Activated T-cell treated with anti-CD3 and anti-CD28 coated beads, Interleukin-2, amount 50 U/mL, for 24 hours (primary cell): ENCODE measurements around the gene KIT.

Experiments
- DNase-seq: peaks from one replicate; pipeline ENCODE4 v3.0.0-alpha.2; 2020
- H3K27ac Mint-ChIP-seq: 2 replicates; pipeline ENCODE4 v1.8.0; 2020; ENCODE audit warnings: mild to moderate bottlenecking, mixed read lengths
- H3K27me3 Mint-ChIP-seq: 2 replicates; pipeline ENCODE4 v1.8.0; 2020; ENCODE audit warnings: mixed read lengths
- H3K36me3 Mint-ChIP-seq: 2 replicates; pipeline ENCODE4 v1.8.0; 2020; ENCODE audit warnings: low read depth, mixed read lengths
- H3K4me1 Mint-ChIP-seq: 2 replicates; pipeline ENCODE4 v1.8.0; 2020; ENCODE audit warnings: low read depth, mixed read lengths
- H3K4me3 Mint-ChIP-seq: 2 replicates; pipeline ENCODE4 v1.8.0; 2020; ENCODE audit warnings: mild to moderate bottlenecking, moderate library complexity, mixed read lengths
- H3K9me3 Mint-ChIP-seq: 2 replicates; pipeline ENCODE4 v1.8.0; 2020; ENCODE audit warnings: mixed read lengths

The KIT gene

DNA sequence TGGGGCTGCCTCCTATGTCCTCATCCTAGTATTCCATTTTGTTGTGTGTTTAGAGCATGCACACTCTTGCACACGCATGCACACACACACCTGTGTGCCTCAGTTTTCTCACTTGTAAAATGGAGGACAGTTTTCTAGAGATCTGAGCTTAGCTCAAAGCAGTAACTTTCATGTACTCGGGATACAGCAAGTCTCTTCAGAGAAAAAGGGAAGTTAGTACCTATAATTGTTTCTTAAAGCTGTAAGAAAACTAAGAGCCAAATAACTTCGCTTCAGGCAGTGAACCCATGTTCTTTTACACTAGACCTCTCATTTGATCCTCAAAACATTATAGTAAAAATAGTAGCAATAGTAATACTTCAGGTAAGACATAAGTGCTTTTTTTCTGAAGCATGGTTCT is 49.6 kb downstream of the KIT start:
- peaks cover 11% of the 10 kb centered on the region for H3K4me1 Mint-ChIP-seq
- no peaks in the 10 kb centered on the region for H3K36me3 Mint-ChIP-seq
- no peak overlapping the region for H3K27ac Mint-ChIP-seq
- no peak overlapping the region for H3K4me3 Mint-ChIP-seq
- peaks cover 13% of the 10 kb centered on the region for H3K27me3 Mint-ChIP-seq
- no peaks in the 10 kb centered on the region for H3K9me3 Mint-ChIP-seq
- DNase-seq: no peak

DNA sequence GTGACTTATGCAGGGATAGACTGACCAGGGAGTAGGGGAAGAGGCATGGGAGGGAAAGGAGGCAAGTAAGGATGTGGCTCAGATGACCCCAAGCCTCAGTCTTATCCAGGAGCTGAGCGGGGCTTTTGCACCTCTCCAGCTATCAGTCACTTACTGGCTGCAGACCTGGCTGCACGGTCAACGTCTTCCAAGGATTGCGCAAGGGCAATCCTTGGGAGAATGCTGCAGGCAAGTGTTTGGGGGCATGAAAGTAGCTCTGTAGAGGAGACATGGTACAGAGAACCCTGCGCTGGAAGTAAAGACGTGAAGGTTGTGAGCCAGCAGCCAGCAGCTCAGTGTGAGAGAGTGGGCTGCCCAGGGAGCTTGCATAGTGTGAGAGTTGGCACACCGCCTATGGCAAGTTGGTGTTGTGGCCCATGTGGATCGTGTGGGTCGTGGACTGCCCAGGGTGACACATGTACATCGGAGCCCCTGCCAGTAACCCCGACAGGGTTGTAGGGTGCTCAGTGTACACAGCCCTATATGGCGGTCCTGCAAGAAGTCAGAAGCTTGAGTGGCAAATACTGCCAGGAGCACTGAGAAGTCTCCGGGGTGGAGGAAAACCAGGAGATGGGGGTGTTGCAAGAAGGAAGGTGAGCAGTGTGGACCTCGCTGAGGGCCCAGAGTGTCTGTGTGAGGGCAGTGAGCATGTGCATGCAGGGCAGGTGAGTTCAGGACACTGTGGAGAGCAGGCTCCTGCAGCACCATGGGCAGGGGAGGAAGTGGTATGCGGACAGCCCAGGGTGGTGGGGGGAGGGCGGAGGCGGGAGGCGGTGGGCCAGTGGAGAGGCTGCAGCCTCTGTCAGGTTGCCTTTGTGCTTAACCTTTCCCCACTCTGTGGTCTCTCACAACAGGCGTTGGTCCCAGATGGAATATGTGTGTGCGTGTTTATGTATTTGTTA is 50.9 kb downstream of the KIT start:
- H3K27me3 Mint-ChIP-seq: peaks cover 13% of the 10 kb centered on the region
- H3K4me3 Mint-ChIP-seq: no peak overlapping the region
- DNase-seq: no peak
- H3K36me3 Mint-ChIP-seq: no peaks in the 10 kb centered on the region
- peaks cover 11% of the 10 kb centered on the region for H3K4me1 Mint-ChIP-seq
- H3K27ac Mint-ChIP-seq: no peak overlapping the region
- H3K9me3 Mint-ChIP-seq: no peaks in the 10 kb centered on the region

DNA sequence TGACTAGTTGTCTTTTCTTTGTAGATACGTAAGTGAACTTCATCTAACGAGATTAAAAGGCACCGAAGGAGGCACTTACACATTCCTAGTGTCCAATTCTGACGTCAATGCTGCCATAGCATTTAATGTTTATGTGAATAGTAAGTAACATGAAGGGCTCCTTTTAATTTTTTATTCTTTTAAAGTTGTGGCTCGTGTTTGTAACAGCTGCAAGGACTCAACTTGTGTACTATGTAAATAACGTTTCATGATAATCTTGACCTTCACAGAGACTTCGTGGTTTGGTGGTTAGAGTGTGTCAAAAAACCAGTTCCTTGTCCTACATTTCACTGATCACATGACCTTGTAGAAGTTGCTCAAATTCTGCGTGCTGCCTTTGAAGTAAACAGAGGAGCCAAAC is 51.6 kb downstream of the KIT start:
- H3K36me3 Mint-ChIP-seq: no peaks in the 10 kb centered on the region
- H3K27me3 Mint-ChIP-seq: peaks cover 13% of the 10 kb centered on the region
- peaks cover 11% of the 10 kb centered on the region for H3K4me1 Mint-ChIP-seq
- H3K4me3 Mint-ChIP-seq: no peak overlapping the region
- no peak for DNase-seq
- no peaks in the 10 kb centered on the region for H3K9me3 Mint-ChIP-seq
- no peak overlapping the region for H3K27ac Mint-ChIP-seq

DNA sequence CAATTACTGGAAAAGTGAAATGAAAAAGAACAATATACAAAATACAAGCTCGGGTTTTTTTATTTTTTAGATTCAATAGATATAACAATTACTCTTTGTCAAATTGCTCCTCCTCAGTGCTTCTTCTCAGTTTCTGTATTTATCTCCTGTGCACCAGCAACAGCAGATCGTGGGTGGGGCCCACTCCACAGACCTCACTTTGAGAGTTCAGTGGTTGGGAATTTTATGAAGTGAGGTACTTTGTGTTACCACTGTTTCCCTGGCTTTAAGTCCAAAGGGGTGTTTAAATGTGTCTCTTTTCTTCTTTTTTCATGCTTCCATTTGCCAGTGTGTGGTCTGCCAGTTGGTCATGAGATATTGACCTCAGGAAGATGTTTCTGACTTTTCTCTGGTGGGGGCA is 54.4 kb downstream of the KIT start:
- Mint-ChIP-seq H3K36me3 (no peaks in the 10 kb centered on the region), H3K4me1 (peaks cover 11% of the 10 kb centered on the region), H3K27ac (no peak overlapping the region), H3K9me3 (no peaks in the 10 kb centered on the region), H3K4me3 (no peak overlapping the region), H3K27me3 (peaks cover 10% of the 10 kb centered on the region)
- DNase-seq: no peak

DNA sequence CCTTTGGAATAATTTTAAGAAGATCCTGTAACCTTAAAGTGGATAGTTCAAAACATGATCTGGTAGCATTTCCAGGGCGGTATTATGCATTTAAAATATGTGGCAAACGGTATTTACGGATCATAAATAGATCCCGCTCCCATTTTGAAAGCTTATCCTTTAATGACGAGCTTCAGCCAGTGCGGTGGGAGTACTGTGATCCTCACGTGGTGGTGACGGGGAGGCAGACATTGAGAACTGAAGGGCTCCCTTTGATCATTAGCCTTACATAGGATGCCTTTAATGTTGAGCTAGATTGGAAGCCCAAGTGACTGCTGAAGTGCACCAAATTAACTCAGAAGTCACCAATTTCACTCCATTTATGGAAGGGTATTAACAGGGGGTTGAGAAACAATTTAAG is 56.9 kb downstream of the KIT start:
- Mint-ChIP-seq H3K27ac (no peak overlapping the region), H3K4me1 (peaks cover 3% of the 10 kb centered on the region), H3K36me3 (no peaks in the 10 kb centered on the region), H3K27me3 (no peaks in the 10 kb centered on the region), H3K4me3 (no peak overlapping the region), H3K9me3 (no peaks in the 10 kb centered on the region)
- DNase-seq: no peak

DNA sequence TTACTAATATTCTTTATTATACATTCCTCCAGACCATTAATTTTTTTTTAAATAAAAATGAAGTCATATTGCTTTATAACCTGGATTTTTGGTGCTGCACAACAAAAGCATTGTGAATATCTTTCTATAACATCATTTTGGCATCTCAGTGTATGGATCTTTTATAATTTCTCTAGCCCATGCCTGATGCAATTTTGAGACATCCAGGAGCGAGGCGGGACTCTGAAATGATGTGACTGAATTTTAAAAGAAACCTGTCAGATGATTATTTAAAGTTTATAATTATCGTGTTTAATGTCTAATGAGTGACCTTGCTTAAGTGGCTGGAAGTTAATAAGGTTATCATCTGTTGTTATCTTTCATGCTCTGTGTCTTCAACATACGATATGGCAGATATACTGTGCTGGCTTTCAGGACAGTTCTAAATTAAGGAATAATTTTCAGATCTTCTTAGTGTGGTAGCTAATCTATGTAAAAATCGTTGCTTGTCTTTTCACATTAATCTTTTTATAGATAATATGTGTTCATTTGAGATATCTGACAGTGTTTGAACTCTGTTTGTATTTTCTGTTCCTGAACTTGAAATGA is 58.8 kb downstream of the KIT start:
- no peak for DNase-seq
- H3K4me1 Mint-ChIP-seq: no peaks in the 10 kb centered on the region
- H3K9me3 Mint-ChIP-seq: no peaks in the 10 kb centered on the region
- no peaks in the 10 kb centered on the region for H3K36me3 Mint-ChIP-seq
- H3K27ac Mint-ChIP-seq: no peak overlapping the region
- no peaks in the 10 kb centered on the region for H3K27me3 Mint-ChIP-seq
- no peak overlapping the region for H3K4me3 Mint-ChIP-seq

DNA sequence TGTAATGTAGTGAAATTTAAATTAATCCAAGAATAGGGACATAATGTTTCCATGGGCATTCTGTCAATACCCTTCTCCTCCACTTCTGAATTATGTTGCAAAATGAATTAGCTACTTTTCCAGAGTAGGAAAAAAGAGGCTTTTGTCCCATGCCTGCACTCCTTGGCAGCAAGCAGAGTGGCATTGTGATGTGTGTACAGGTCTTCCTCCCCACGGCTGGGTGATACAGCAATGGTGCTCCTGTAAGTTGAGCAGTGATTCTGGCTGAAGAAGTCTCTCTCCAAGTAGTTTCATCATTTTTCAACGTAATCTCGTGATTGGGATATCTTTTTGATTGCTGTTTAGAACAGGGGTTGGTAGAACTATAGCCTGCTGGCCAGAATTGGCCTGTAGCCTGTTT is 59.9 kb downstream of the KIT start:
- no peak for DNase-seq
- Mint-ChIP-seq H3K4me3 (no peak overlapping the region), H3K27me3 (no peaks in the 10 kb centered on the region), H3K4me1 (no peaks in the 10 kb centered on the region), H3K27ac (no peak overlapping the region), H3K36me3 (no peaks in the 10 kb centered on the region), H3K9me3 (no peaks in the 10 kb centered on the region)

DNA sequence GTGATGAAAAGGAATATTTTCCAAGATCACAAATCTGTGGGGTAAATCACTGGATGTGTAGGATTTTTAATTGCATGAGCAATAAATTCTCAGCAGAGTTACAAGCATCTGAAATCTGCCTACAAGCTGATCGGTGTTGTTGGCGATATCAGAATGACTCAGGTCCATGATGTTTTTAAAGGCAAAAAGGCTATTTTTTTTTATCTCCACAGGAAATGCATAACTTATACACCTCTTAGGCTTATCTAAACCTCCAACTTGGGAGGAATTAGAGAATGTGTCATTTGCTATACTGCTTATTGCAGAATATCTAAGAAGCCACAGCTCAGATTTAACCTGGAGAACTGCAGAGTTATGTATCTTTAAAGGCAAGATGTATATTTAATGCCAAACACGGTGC is 61.6 kb downstream of the KIT start:
- no peaks in the 10 kb centered on the region for H3K9me3 Mint-ChIP-seq
- no peaks in the 10 kb centered on the region for H3K4me1 Mint-ChIP-seq
- H3K27me3 Mint-ChIP-seq: no peaks in the 10 kb centered on the region
- H3K4me3 Mint-ChIP-seq: no peak overlapping the region
- H3K27ac Mint-ChIP-seq: no peak overlapping the region
- H3K36me3 Mint-ChIP-seq: no peaks in the 10 kb centered on the region
- no peak for DNase-seq

DNA sequence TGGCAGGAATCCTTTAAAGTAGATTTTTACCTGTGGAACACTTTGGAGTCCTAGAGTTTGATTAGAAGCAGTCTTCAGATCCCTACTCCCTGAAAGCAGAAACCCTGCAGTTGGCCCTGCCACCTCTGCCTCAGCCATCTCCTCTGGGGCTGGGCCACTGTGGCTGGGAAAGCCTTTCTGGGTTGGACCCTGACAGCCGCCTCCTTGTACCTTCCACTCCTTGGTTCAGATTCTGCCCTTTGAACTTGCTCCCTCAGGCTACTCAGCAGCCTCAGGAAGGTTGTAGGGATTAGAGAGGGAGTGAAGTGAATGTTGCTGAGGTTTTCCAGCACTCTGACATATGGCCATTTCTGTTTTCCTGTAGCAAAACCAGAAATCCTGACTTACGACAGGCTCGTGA is 65.5 kb downstream of the KIT start:
- Mint-ChIP-seq H3K9me3 (no peaks in the 10 kb centered on the region), H3K4me1 (no peaks in the 10 kb centered on the region), H3K36me3 (no peaks in the 10 kb centered on the region), H3K27ac (no peak overlapping the region), H3K4me3 (no peak overlapping the region), H3K27me3 (no peaks in the 10 kb centered on the region)
- no peak for DNase-seq

DNA sequence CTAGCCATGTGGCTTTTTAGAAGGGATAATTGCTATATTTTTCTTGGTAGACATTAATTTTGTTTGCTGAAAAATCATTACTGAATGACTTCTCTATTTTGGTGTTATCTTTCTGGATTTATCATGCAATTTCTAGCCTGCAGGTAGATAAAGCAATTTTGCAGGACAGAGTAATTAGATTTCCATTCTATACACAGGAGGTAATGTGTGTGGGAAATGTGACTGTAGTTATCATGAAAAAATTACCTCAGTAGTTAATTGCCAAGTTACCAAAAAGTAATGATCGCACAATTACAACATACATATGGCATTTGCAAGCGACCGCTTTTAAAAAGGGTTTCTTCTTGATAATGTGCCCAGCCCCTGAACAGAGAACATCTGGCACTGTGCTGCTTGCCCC is 66.1 kb downstream of the KIT start:
- no peaks in the 10 kb centered on the region for H3K4me1 Mint-ChIP-seq
- no peaks in the 10 kb centered on the region for H3K36me3 Mint-ChIP-seq
- no peaks in the 10 kb centered on the region for H3K27me3 Mint-ChIP-seq
- no peak overlapping the region for H3K4me3 Mint-ChIP-seq
- H3K9me3 Mint-ChIP-seq: no peaks in the 10 kb centered on the region
- no peak overlapping the region for H3K27ac Mint-ChIP-seq
- DNase-seq: no peak

DNA sequence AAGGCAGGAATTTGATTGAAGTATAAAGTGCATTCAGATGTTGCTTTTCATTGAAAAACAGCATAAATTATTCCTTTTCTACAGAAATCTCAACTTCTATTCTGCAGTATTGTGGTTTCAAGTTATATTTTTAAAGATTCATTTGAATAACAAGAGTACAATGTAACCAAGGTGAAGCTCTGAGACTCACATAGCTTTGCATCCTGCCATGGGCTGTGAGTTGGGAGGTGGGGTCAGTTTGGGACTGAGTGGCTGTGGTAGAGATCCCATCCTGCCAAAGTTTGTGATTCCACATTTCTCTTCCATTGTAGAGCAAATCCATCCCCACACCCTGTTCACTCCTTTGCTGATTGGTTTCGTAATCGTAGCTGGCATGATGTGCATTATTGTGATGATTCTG is 69.2 kb downstream of the KIT start:
- Mint-ChIP-seq H3K27me3 (no peaks in the 10 kb centered on the region), H3K4me3 (no peak overlapping the region), H3K27ac (no peak overlapping the region), H3K9me3 (no peaks in the 10 kb centered on the region), H3K4me1 (no peaks in the 10 kb centered on the region), H3K36me3 (no peaks in the 10 kb centered on the region)
- no peak for DNase-seq

DNA sequence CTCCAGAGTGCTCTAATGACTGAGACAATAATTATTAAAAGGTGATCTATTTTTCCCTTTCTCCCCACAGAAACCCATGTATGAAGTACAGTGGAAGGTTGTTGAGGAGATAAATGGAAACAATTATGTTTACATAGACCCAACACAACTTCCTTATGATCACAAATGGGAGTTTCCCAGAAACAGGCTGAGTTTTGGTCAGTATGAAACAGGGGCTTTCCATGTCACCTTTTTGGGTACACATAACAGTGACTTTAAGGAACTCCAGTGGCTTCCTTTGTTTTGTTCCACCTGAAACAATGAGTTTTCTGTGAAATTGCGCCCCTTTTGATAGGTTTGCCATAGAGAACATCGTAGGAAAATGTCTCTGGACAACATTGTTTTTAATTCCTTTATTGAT is 69.6 kb downstream of the KIT start:
- no peak for DNase-seq
- no peaks in the 10 kb centered on the region for H3K36me3 Mint-ChIP-seq
- H3K27me3 Mint-ChIP-seq: no peaks in the 10 kb centered on the region
- H3K4me3 Mint-ChIP-seq: no peak overlapping the region
- no peaks in the 10 kb centered on the region for H3K4me1 Mint-ChIP-seq
- no peaks in the 10 kb centered on the region for H3K9me3 Mint-ChIP-seq
- H3K27ac Mint-ChIP-seq: no peak overlapping the region

DNA sequence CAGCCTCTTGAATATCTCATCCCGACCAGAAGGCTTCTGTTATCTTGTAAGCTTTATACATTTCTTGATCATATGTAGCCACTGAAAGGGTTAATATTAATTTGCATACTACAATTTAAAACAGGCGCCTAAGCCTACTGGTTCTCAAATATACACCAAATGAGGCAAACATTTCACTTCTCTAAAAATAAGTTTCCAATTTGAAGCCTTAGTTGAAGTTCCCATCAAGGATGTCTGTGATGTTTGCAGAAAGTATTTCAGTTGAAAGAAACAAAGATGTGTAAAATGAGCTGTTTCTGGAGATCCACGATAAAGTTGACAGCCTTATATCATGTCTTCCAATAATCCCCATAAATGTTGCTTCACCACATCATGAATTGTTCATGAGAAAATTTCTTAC is 70.6 kb downstream of the KIT start:
- H3K9me3 Mint-ChIP-seq: no peaks in the 10 kb centered on the region
- no peak for DNase-seq
- no peaks in the 10 kb centered on the region for H3K36me3 Mint-ChIP-seq
- H3K4me3 Mint-ChIP-seq: no peak overlapping the region
- H3K4me1 Mint-ChIP-seq: no peaks in the 10 kb centered on the region
- no peak overlapping the region for H3K27ac Mint-ChIP-seq
- H3K27me3 Mint-ChIP-seq: no peaks in the 10 kb centered on the region

DNA sequence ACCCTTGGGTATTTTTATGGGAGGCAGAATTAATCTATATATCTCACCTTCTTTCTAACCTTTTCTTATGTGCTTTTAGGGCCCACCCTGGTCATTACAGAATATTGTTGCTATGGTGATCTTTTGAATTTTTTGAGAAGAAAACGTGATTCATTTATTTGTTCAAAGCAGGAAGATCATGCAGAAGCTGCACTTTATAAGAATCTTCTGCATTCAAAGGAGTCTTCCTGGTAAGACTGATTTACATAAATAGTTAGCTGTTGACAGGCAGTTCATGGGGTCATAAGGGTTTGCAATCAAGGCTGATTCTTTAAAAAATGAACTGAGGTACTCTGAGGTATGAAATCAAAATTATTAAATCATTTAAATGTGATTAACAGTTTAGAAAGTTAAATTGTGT is 71.5 kb downstream of the KIT start:
- Mint-ChIP-seq H3K9me3 (no peaks in the 10 kb centered on the region), H3K27ac (no peak overlapping the region), H3K4me3 (no peak overlapping the region), H3K27me3 (no peaks in the 10 kb centered on the region), H3K4me1 (no peaks in the 10 kb centered on the region), H3K36me3 (no peaks in the 10 kb centered on the region)
- DNase-seq: no peak

DNA sequence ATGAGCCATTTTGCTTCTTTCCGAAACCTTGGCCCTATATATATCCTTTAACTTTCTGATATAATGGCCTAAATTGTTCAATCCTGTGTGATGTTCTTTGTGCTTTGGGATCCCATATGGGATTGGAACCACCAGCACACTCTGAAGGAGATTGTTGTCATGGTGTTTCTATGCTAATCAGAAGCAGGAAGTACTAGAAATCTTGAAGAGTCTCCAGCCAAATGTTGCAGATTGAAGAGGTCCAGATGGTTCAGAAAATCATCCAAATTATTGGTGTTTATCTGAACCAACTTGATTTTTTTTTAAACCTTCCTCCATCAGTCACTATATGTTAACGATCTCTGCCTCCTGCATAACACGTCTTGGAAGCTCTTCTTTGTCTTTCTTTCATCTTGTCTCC is 72.8 kb downstream of the KIT start:
- Mint-ChIP-seq H3K9me3 (no peaks in the 10 kb centered on the region), H3K27ac (no peak overlapping the region), H3K4me1 (no peaks in the 10 kb centered on the region), H3K4me3 (no peak overlapping the region), H3K36me3 (no peaks in the 10 kb centered on the region), H3K27me3 (no peaks in the 10 kb centered on the region)
- DNase-seq: no peak
